ENCODE results near the gene ERC1.

ERC1 gene

GRCh38 chr12:989751-990660 is 1.0 kb upstream of the ERC1 start:
- Histone ChIP-seq H3K9me2 (replicated peaks; ENCODE audit: insufficient read depth, low read length) (no peaks in the 10 kb centered on the region), H3K27ac (ENCODE audit: low read length) (peak overlapping the region; percentile 77), H3K27me3 (replicated peaks; ENCODE audit: insufficient read depth, low read length) (no peaks in the 10 kb centered on the region), H2AFZ (ENCODE audit: low read length) (peak overlapping the region; percentile 97), H3F3A (ENCODE audit: insufficient read depth, low read length) (peaks cover 7% of the 10 kb centered on the region), H3K4me1 (ENCODE audit: low read length) (peaks cover 15% of the 10 kb centered on the region; the same call in 1 of the 2 replicates), H3K79me2 (ENCODE audit: low read length) (peaks cover 41% of the 10 kb centered on the region), H3K4me3 (ENCODE audit: low read length) (peak overlapping the region; percentile 92), H3K9me3 (replicated peaks; ENCODE audit: insufficient read depth, low read length) (no peaks in the 10 kb centered on the region), H3K9ac (ENCODE audit: low read length) (peak overlapping the region; percentile 85), H3K4me2 (ENCODE audit: low read depth, low read length) (peak overlapping the region; percentile 76), H3K36me3 (replicated peaks; ENCODE audit: insufficient read depth, low read length) (no peaks in the 10 kb centered on the region), H4K20me1 (ENCODE audit: insufficient read depth, low read length) (no peaks in the 10 kb centered on the region)
- peak; percentile 68 for DNase-seq
- TF ChIP-seq, protein P1, sequence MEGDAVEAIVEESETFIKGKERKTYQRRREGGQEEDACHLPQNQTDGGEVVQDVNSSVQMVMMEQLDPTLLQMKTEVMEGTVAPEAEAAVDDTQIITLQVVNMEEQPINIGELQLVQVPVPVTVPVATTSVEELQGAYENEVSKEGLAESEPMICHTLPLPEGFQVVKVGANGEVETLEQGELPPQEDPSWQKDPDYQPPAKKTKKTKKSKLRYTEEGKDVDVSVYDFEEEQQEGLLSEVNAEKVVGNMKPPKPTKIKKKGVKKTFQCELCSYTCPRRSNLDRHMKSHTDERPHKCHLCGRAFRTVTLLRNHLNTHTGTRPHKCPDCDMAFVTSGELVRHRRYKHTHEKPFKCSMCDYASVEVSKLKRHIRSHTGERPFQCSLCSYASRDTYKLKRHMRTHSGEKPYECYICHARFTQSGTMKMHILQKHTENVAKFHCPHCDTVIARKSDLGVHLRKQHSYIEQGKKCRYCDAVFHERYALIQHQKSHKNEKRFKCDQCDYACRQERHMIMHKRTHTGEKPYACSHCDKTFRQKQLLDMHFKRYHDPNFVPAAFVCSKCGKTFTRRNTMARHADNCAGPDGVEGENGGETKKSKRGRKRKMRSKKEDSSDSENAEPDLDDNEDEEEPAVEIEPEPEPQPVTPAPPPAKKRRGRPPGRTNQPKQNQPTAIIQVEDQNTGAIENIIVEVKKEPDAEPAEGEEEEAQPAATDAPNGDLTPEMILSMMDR (IDR thresholded peaks at IDR 0.05; ENCODE audit: low read length) = no peak
- TF ChIP-seq EZH2 (optimal IDR thresholded peaks at IDR 0.05; ENCODE audit: low read depth, low read length) (no peak), EZH2phosphoT487 (IDR thresholded peaks at IDR 0.05; ENCODE audit: low read length) (no peak)

DNA sequence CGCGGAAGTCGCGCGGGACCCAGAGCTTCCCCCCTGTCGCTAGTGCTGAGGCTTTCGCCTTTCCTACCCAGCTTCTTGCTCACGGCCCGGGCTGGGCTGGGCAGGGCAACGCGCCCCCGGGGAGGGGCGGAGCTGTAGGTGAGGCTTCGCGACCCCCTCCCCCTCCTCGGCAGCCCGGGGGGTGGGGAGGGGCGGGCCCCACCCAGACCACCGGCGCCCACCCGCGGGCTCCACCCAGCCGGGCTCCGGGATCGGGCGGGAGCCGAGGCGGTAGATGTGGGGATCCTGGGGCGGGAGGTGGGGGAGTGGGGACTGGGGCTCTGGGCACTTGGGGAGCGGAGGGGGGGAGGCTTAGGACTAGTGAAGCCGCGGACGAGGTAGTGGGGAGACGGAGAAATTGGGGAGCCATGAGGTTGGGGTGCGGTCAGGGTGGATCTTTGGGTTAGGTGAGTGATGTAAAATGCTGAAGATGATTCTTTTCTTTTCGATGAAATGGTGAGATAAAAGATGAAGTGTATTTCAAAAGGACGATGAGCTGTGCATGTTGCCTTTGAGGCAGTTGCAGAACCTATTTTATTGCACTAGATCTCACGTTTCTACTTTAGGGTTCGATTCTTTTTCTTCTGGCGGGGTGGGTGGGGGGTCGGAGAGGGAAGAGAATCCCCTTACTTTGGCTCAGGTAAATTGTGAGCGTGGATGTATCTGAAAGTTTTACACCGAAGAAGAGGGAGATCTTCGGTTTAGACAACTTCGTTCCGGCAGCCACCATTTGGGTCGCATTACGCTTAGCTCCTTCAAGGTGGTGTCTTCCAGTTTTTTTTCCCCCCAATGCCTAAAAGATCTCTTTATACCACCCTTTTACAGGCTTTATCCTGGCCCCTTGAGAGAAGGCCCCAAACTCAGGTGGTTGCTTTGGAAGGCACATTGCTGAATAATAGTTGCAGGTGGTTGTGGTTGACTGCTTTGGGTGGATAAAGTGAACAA is 619 bp downstream of the ERC1 start:
- H3F3A ChIP-seq (ENCODE audit: insufficient read depth, low read length) = peaks cover 7% of the 10 kb centered on the region
- DNase-seq = no peak
- H3K9me2 ChIP-seq (replicated peaks; ENCODE audit: insufficient read depth, low read length) = no peaks in the 10 kb centered on the region
- peak overlapping the region; percentile 80 for H3K4me3 ChIP-seq (ENCODE audit: low read length)
- H3K4me2 ChIP-seq (ENCODE audit: low read depth, low read length) = peak overlapping the region; percentile 63; the same call in 1 of the 2 replicates
- H3K79me2 ChIP-seq (ENCODE audit: low read length) = peaks cover 56% of the 10 kb centered on the region
- peak overlapping the region; percentile 50 for H2AFZ ChIP-seq (ENCODE audit: low read length)
- TF ChIP-seq EZH2 (optimal IDR thresholded peaks at IDR 0.05; ENCODE audit: low read depth, low read length) (no peak), EZH2phosphoT487 (IDR thresholded peaks at IDR 0.05; ENCODE audit: low read length) (no peak)
- TF ChIP-seq, protein P1 (IDR thresholded peaks at IDR 0.05; ENCODE audit: low read length) = no peak
- H3K9me3 ChIP-seq (replicated peaks; ENCODE audit: insufficient read depth, low read length) = no peaks in the 10 kb centered on the region
- peaks cover 26% of the 10 kb centered on the region for H3K4me1 ChIP-seq (ENCODE audit: low read length)
- H3K27me3 ChIP-seq (replicated peaks; ENCODE audit: insufficient read depth, low read length) = no peaks in the 10 kb centered on the region
- H3K9ac ChIP-seq (ENCODE audit: low read length) = peak overlapping the region; percentile 73
- no peaks in the 10 kb centered on the region for H4K20me1 ChIP-seq (ENCODE audit: insufficient read depth, low read length)
- no peaks in the 10 kb centered on the region for H3K36me3 ChIP-seq (replicated peaks; ENCODE audit: insufficient read depth, low read length)
- peak overlapping the region; percentile 50; the same call in 1 of the 2 replicates for H3K27ac ChIP-seq (ENCODE audit: low read length)

- H2AFZ ChIP-seq (ENCODE audit: low read length) = no peak overlapping the region
- TF ChIP-seq, protein P1 (IDR thresholded peaks at IDR 0.05; ENCODE audit: low read length) = no peak
- no peak for TF ChIP-seq EZH2phosphoT487 (IDR thresholded peaks at IDR 0.05; ENCODE audit: low read length)
- TF ChIP-seq EZH2 (optimal IDR thresholded peaks at IDR 0.05; ENCODE audit: low read depth, low read length) = no peak
- H4K20me1 ChIP-seq (ENCODE audit: insufficient read depth, low read length) = no peaks in the 10 kb centered on the region
- H3K27me3 ChIP-seq (replicated peaks; ENCODE audit: insufficient read depth, low read length) = no peaks in the 10 kb centered on the region
- peak overlapping the region; percentile 63; the same call in 1 of the 2 replicates for H3K4me2 ChIP-seq (ENCODE audit: low read depth, low read length)
- 0 out of 2 replicates have a peak overlapping the region, but pooled peaks have one; percentile 73 for H3K9ac ChIP-seq (ENCODE audit: low read length)
- DNase-seq = no peak
- H3K4me3 ChIP-seq (ENCODE audit: low read length) = peak overlapping the region; percentile 80
- H3K9me2 ChIP-seq (replicated peaks; ENCODE audit: insufficient read depth, low read length) = no peaks in the 10 kb centered on the region
- peaks cover 66% of the 10 kb centered on the region for H3K79me2 ChIP-seq (ENCODE audit: low read length)
- no peak overlapping the region for H3K27ac ChIP-seq (ENCODE audit: low read length)
- no peaks in the 10 kb centered on the region for H3K9me3 ChIP-seq (replicated peaks; ENCODE audit: insufficient read depth, low read length)
- peaks cover 15% of the 10 kb centered on the region for H3F3A ChIP-seq (ENCODE audit: insufficient read depth, low read length)
- H3K4me1 ChIP-seq (ENCODE audit: low read length) = peaks cover 35% of the 10 kb centered on the region
- no peaks in the 10 kb centered on the region for H3K36me3 ChIP-seq (replicated peaks; ENCODE audit: insufficient read depth, low read length)
These were observed 1.6 kb downstream of the ERC1 start for GRCh38 chr12:992647-993046.

All from MM.1S (cell line).